OCI-LY1 (cell line): ENCODE data around the gene CTNND2.

ENCODE experiments used
- H2AFZ ChIP-seq: fragments of 200-600 bp; sonication (generic), shearing (Covaris generic); 2 replicates; pipeline ENCODE4 v1.6.0; 2014; ENCODE audit warnings: antibody characterized with exemption, mild to moderate bottlenecking, low read length
- H3F3A ChIP-seq: fragments of 200-600 bp; sonication (generic), shearing (Covaris generic); 2 replicates; pipeline ENCODE4 v1.6.0; 2014; ENCODE audit warnings: mild to moderate bottlenecking, antibody characterized with exemption, low read length, moderate library complexity; ENCODE audit not compliant: insufficient read depth
- H3K27ac ChIP-seq: fragments of 200-600 bp; sonication (generic); 2 replicates; pipeline ENCODE4 v1.5.1; 2014; ENCODE audit warnings: low read length, mixed run types, mild to moderate bottlenecking, low read depth; ENCODE audit not compliant: poor library complexity, severe bottlenecking
- H3K27me3 ChIP-seq: fragments of 200-600 bp; sonication (generic); 2 replicates; pipeline ENCODE4 v1.6.0; 2014; ENCODE audit warnings: antibody characterized with exemption, mild to moderate bottlenecking, low read length, moderate library complexity; ENCODE audit not compliant: insufficient read depth
- H3K36me3 ChIP-seq: fragments of 200-600 bp; sonication (generic); 2 replicates; pipeline ENCODE4 v1.6.1; 2014; ENCODE audit warnings: mild to moderate bottlenecking, antibody characterized with exemption, low read length, moderate library complexity, mixed read lengths; ENCODE audit not compliant: insufficient read depth
- H3K4me1 ChIP-seq: fragments of 200-600 bp; sonication (generic); 2 replicates; pipeline ENCODE4 v1.5.1; 2014; ENCODE audit warnings: mild to moderate bottlenecking, low read length, moderate library complexity; ENCODE audit not compliant: insufficient read depth, severe bottlenecking
- H3K4me2 ChIP-seq: fragments of 200-600 bp; sonication (generic), shearing (Covaris generic); 2 replicates; pipeline ENCODE4 v1.6.1; 2014; ENCODE audit warnings: low read length
- H3K4me3 ChIP-seq: fragments of 200-600 bp; sonication (generic); 2 replicates; pipeline ENCODE4 v1.5.1; 2014; ENCODE audit warnings: low read length, low read depth, mild to moderate bottlenecking, mixed read lengths; ENCODE audit not compliant: poor library complexity, severe bottlenecking
- H3K79me2 ChIP-seq: fragments of 200-600 bp; shearing (Covaris generic); 2 replicates; pipeline ENCODE4 v1.6.1; 2016; ENCODE audit warnings: mixed run types, low read length, mixed read lengths; ENCODE audit not compliant: insufficient read depth
- H3K9ac ChIP-seq: fragments of 200-600 bp; sonication (generic), shearing (Covaris generic); 2 replicates; pipeline ENCODE4 v1.6.1; 2014; ENCODE audit warnings: mild to moderate bottlenecking, low read length, mixed read lengths
- H3K9me2 ChIP-seq: fragments of 200-600 bp; sonication (generic), shearing (Covaris generic); 2 replicates; pipeline ENCODE4 v1.6.1; 2014; ENCODE audit warnings: low read depth, mild to moderate bottlenecking, low read length, mixed read lengths
- H3K9me3 ChIP-seq: fragments of 200-600 bp; shearing (Covaris generic); 2 replicates; pipeline ENCODE4 v1.6.1; 2014; ENCODE audit warnings: low read length, mixed read lengths
- H4K20me1 ChIP-seq: fragments of 200-600 bp; sonication (generic), shearing (Covaris generic); 2 replicates; pipeline ENCODE4 v1.6.0; 2016; ENCODE audit warnings: mild to moderate bottlenecking, low read length; ENCODE audit not compliant: insufficient read depth
- EZH2 ChIP-seq: fragments of 200-600 bp; sonication (generic), shearing (Covaris generic); IDR thresholded peaks from 2 replicates; pipeline ENCODE4 v1.8.0; 2017; ENCODE audit warnings: borderline replicate concordance, mixed run types, mild to moderate bottlenecking, antibody characterized with exemption, low read length, moderate library complexity, mixed read lengths
- TF ChIP-seq, protein P1 (sequence below): fragments of 200-600 bp; sonication (generic), shearing (Covaris generic); IDR thresholded peaks from 2 replicates; pipeline ENCODE4 v1.5.1; 2017; ENCODE audit warnings: mild to moderate bottlenecking, antibody characterized with exemption, low read length, moderate library complexity, mixed read lengths

CTNND2 gene

DNA sequence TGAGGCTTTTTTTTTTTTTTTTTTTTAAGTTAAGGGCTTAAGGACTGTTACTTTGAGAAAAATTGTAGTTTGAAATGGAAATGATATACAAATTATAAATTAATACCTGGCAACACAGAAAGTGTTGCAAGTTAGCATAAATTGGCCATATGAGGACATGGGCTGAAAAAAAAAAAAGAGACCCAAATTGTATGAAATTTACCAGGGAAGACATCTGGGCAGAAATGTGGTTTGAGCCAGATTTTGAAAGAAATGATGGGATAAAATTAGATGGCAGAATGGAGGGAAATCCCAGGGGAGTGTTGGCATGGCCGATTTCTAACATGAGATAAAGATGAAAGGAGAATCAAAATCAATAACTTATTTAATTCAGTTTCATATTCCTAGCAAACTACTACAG lies 472.1 kb downstream of the CTNND2 start:
- H3K4me3 ChIP-seq, result no peak overlapping the region
- no peak overlapping the region for H3K4me2 ChIP-seq
- no peaks in the 10 kb centered on the region for H3K79me2 ChIP-seq
- H3K9ac ChIP-seq, result no peak overlapping the region
- H3F3A ChIP-seq, result no peaks in the 10 kb centered on the region
- no peaks in the 10 kb centered on the region for H3K27me3 ChIP-seq
- H4K20me1 ChIP-seq, result no peaks in the 10 kb centered on the region
- TF ChIP-seq, protein P1, sequence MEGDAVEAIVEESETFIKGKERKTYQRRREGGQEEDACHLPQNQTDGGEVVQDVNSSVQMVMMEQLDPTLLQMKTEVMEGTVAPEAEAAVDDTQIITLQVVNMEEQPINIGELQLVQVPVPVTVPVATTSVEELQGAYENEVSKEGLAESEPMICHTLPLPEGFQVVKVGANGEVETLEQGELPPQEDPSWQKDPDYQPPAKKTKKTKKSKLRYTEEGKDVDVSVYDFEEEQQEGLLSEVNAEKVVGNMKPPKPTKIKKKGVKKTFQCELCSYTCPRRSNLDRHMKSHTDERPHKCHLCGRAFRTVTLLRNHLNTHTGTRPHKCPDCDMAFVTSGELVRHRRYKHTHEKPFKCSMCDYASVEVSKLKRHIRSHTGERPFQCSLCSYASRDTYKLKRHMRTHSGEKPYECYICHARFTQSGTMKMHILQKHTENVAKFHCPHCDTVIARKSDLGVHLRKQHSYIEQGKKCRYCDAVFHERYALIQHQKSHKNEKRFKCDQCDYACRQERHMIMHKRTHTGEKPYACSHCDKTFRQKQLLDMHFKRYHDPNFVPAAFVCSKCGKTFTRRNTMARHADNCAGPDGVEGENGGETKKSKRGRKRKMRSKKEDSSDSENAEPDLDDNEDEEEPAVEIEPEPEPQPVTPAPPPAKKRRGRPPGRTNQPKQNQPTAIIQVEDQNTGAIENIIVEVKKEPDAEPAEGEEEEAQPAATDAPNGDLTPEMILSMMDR, result no peak
- TF ChIP-seq EZH2, result no peak
- no peaks in the 10 kb centered on the region for H3K4me1 ChIP-seq
- no peaks in the 10 kb centered on the region for H3K9me2 ChIP-seq
- H3K36me3 ChIP-seq, result no peaks in the 10 kb centered on the region
- H2AFZ ChIP-seq, result no peak overlapping the region
- H3K9me3 ChIP-seq, result no peaks in the 10 kb centered on the region
- H3K27ac ChIP-seq, result no peak overlapping the region

DNA sequence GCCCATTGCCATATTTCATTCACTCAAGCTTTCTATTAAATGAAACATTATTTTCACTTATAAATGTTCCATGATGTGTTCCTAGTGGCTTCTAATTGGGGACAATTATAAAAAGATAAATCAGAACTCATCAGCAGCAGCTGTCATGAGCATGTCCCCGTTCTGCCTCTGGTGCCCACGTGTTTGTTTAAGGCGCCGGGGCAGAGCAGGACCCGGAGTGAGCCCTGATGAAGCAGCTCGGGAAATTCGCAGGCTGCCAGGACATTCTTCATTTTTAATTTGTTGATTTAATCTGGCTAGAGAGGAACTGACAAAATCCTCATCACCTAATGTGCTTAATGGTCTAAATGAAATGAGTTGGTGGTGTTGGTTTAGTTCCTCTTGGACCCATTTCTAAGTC lies 475.0 kb downstream of the CTNND2 start:
- H3K9me3 ChIP-seq, result no peaks in the 10 kb centered on the region
- no peak overlapping the region for H3K4me3 ChIP-seq
- no peaks in the 10 kb centered on the region for H3K9me2 ChIP-seq
- H3K9ac ChIP-seq, result no peak overlapping the region
- H3K4me1 ChIP-seq, result no peaks in the 10 kb centered on the region
- H3F3A ChIP-seq, result no peaks in the 10 kb centered on the region
- no peaks in the 10 kb centered on the region for H3K36me3 ChIP-seq
- H4K20me1 ChIP-seq, result no peaks in the 10 kb centered on the region
- no peak for TF ChIP-seq EZH2
- TF ChIP-seq, protein P1, result no peak
- H2AFZ ChIP-seq, result no peak overlapping the region
- no peaks in the 10 kb centered on the region for H3K27me3 ChIP-seq
- H3K4me2 ChIP-seq, result no peak overlapping the region
- no peak overlapping the region for H3K27ac ChIP-seq
- H3K79me2 ChIP-seq, result no peaks in the 10 kb centered on the region

DNA sequence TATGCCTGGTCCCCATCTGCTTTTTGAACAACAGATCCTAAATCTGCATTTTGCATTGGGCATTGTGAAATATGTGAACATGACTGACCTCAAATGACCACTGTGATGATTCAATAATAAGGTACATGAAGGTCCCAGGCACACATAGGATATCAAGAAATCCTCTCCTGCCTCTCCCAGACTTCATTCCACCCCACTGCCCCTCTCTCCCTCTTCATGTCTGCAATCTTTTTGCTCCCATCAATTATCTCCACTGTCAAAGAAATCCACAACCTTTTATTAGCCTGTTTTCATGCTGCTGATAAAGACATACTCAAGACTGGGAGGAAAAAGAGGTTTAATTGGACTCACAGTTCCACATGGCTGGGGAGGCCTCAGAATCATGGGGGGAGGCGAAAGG lies 476.7 kb downstream of the CTNND2 start:
- Histone ChIP-seq H3K4me3 (no peak overlapping the region), H3K4me1 (no peaks in the 10 kb centered on the region), H2AFZ (no peak overlapping the region), H3K79me2 (no peaks in the 10 kb centered on the region), H3K9ac (no peak overlapping the region), H3K27me3 (no peaks in the 10 kb centered on the region), H3K27ac (no peak overlapping the region), H3K9me2 (no peaks in the 10 kb centered on the region), H4K20me1 (no peaks in the 10 kb centered on the region), H3K9me3 (no peaks in the 10 kb centered on the region), H3K36me3 (no peaks in the 10 kb centered on the region), H3F3A (no peaks in the 10 kb centered on the region), H3K4me2 (no peak overlapping the region)
- TF ChIP-seq, protein P1, result no peak
- no peak for TF ChIP-seq EZH2
